ENCODE measurements around the gene GOSR1.

DNA sequence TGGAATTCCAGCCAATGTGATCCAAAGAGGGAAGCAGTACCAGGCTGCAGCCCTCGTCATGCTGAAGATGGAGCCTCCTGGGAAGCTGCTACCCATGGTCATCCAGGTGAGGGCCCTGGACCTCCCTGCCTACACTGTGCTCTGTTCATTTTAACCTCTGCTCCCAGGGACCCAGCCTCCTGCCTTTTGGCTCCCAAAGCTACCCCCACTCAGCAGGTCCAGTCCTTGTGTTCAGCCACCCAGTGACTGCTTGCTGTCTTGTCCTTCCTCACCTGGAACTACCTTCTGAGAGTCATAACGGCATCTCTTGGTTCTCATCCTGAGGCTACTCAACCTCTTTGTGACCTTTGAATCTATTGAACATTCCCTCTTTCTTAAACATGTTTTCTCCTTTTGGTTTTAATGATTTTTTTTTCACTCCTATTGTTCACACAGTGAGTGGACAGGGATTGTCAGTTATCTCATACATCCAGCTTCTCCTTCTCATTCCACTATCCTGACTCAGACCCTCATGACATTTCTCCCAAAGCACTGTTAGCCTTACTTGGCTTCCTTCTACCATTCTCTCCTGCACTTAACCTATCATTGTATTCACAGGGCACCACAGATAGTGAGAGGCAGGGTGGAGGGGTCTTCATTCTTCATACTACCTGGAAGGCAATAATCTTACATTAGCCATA, 53.3 kb downstream of the GOSR1 start:
- TF ChIP-seq POLR2AphosphoS5 (IDR thresholded peaks at IDR 0.05; ENCODE audit: insufficient read depth, low read depth, low read length) (no peak), POLR2A (IDR thresholded peaks at IDR 0.05; ENCODE audit: low read depth, low read length) (no peak), FOS (IDR thresholded peaks at IDR 0.05; ENCODE audit: borderline replicate concordance, insufficient read depth, low read length) (no peak), EZH2 (IDR thresholded peaks at IDR 0.05; ENCODE audit: borderline replicate concordance, low read depth, low read length, severe bottlenecking) (no peak), MYC (IDR thresholded peaks at IDR 0.05; ENCODE audit: low read depth, low read length) (no peak)
- TF ChIP-seq, protein P1, sequence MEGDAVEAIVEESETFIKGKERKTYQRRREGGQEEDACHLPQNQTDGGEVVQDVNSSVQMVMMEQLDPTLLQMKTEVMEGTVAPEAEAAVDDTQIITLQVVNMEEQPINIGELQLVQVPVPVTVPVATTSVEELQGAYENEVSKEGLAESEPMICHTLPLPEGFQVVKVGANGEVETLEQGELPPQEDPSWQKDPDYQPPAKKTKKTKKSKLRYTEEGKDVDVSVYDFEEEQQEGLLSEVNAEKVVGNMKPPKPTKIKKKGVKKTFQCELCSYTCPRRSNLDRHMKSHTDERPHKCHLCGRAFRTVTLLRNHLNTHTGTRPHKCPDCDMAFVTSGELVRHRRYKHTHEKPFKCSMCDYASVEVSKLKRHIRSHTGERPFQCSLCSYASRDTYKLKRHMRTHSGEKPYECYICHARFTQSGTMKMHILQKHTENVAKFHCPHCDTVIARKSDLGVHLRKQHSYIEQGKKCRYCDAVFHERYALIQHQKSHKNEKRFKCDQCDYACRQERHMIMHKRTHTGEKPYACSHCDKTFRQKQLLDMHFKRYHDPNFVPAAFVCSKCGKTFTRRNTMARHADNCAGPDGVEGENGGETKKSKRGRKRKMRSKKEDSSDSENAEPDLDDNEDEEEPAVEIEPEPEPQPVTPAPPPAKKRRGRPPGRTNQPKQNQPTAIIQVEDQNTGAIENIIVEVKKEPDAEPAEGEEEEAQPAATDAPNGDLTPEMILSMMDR (IDR thresholded peaks at IDR 0.05; ENCODE audit: extremely low read depth in 1 of 2, insufficient read depth in 1 of 2, low read depth in 1 of 2, low read length in 2 of 2) = no peak
- TF ChIP-seq, protein P2, sequence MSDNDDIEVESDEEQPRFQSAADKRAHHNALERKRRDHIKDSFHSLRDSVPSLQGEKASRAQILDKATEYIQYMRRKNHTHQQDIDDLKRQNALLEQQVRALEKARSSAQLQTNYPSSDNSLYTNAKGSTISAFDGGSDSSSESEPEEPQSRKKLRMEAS (IDR thresholded peaks at IDR 0.05; ENCODE audit: insufficient read depth, insufficient read length) = no peak
